A549 (cell line): ENCODE results near the gene NCEH1. TPM values are rescaled to one million over a fixed set of nuclear protein-coding genes. Genes with fewer than 3 reads are reported as not detected.

Source experiments
- ATAC-seq, 2 experiments: fragments of 200-7000 bp in 1 of 2; fragments of >200 bp in 1 of 2; cut with Nextera tagmentation in 1 of 2; cut with Tn5 transposase in 1 of 2; 3 replicates each; pipeline versions ENCODE4 v1.8.0 to v1.9.1; 2018 to 2020; ENCODE audit warnings: mild to moderate bottlenecking in 1 of 2, moderate library complexity in 1 of 2
- CTCF ChIA-PET: fragments of 300-600 bp; sonication (Branson Sonifier 250); formaldehyde crosslinking; extraction: SDS; loops from one replicate; lab custom pipeline; 2021; ENCODE audit warnings: antibody characterized with exemption, inconsistent platforms; lab: Yijun Ruan, JAX
- POLR2A ChIA-PET: fragments of 350-600 bp; formaldehyde crosslinking; extraction: SDS; loops from one replicate; lab custom pipeline; 2021; ENCODE audit warnings: antibody characterized with exemption, inconsistent platforms; lab: Yijun Ruan, JAX
- DNase-seq, 2 experiments: peaks; one replicate each; pipeline versions ENCODE4 v3.0.0 to v3.0.0-alpha.2; 2011 to 2016; ENCODE audit warnings: low read depth in 1 of 2, low spot score in 1 of 2
- FAIRE-seq: peaks from 2 replicates; lab custom pipeline; 2011; peaks lifted over from hg19 to GRCh38; lab: Jason Lieb, UNC
- H3K27ac ChIP-seq, 2 experiments: fragments of >200 bp; sonication (Bioruptor Twin); formaldehyde crosslinking; 3 replicates each; pipeline ENCODE4 v1.5.1; 2016 to 2017
- H3K4me1 ChIP-seq: fragments of >200 bp; sonication (Bioruptor Twin); formaldehyde crosslinking; 3 replicates; pipeline ENCODE4 v1.6.1; 2016
- H3K4me2 ChIP-seq: fragments of >200 bp; sonication (Bioruptor Twin); formaldehyde crosslinking; 3 replicates; pipeline ENCODE4 v1.6.1; 2016
- H3K4me3 ChIP-seq: fragments of >200 bp; sonication (Bioruptor Twin); formaldehyde crosslinking; 3 replicates; pipeline ENCODE4 v1.5.1; 2016
- H3K9me3 ChIP-seq: fragments of >200 bp; sonication (Bioruptor Twin); formaldehyde crosslinking; 3 replicates; pipeline ENCODE4 v1.6.1; 2016
- BHLHE40 ChIP-seq: IDR thresholded peaks from 2 replicates; pipeline ENCODE4 v1.6.1; 2012; ENCODE audit warnings: low read depth, low read length, inconsistent platforms
- CHD4 ChIP-seq: fragments of 200-600 bp; sonication (generic); IDR thresholded peaks from 2 replicates; pipeline ENCODE4 v1.6.1; 2016; ENCODE audit warnings: antibody characterized with exemption, mild to moderate bottlenecking, borderline replicate concordance
- FOXS1 ChIP-seq: fragments of 250-450 bp; sonication (Bioruptor Pico); IDR thresholded peaks from 2 replicates; pipeline ENCODE4 v1.5.0; 2020; ENCODE audit warnings: mild to moderate bottlenecking, moderate library complexity
- HDAC2 ChIP-seq: fragments of 200-600 bp; sonication (generic); IDR thresholded peaks from 2 replicates; pipeline ENCODE4 v1.6.1; 2016
- HOXB13 ChIP-seq: fragments of 250-450 bp; sonication (Bioruptor Pico); IDR thresholded peaks from 2 replicates; pipeline ENCODE4 v1.5.0; 2020; ENCODE audit warnings: low read depth, mild to moderate bottlenecking, moderate library complexity
- JUNB ChIP-seq: fragments of >200 bp; sonication (Bioruptor Twin); formaldehyde crosslinking; IDR thresholded peaks from 2 replicates; pipeline ENCODE4 v1.6.1; 2016
- KDM1A ChIP-seq: fragments of 200-600 bp; sonication (generic); IDR thresholded peaks from 2 replicates; pipeline ENCODE4 v1.6.1; 2016; ENCODE audit warnings: low read depth, mild to moderate bottlenecking
- NFE2L2 ChIP-seq: fragments of 150-350 bp; conservative IDR thresholded peaks from 2 replicates; pipeline ENCODE4 v1.6.1; 2014; ENCODE audit warnings: low read length
- NPAS2 ChIP-seq: fragments of 250-450 bp; sonication (Bioruptor Pico); IDR thresholded peaks from 2 replicates; pipeline ENCODE4 v1.8.0; 2022; ENCODE audit warnings: mild to moderate bottlenecking, moderate library complexity, borderline replicate concordance
- POLR2A ChIP-seq: IDR thresholded peaks from 2 replicates; pipeline ENCODE4 v1.6.1; 2012; ENCODE audit warnings: mild to moderate bottlenecking, low read length
- POLR2AphosphoS2 ChIP-seq: conservative IDR thresholded peaks from 2 replicates; pipeline ENCODE4 v1.6.1; 2012; ENCODE audit warnings: low read length, improper control_type of control experiment, inconsistent platforms
- RAD21 ChIP-seq, 2 experiments: fragments of >200 bp in 1 of 2; sonication (Bioruptor Twin) in 1 of 2; formaldehyde crosslinking in 1 of 2; IDR thresholded peaks in 1 of 2; conservative IDR thresholded peaks in 1 of 2; 2 replicates in 1 of 2; 3 replicates in 1 of 2; pipeline ENCODE4 v1.6.1; 2012 to 2018; ENCODE audit warnings: inconsistent platforms in 1 of 2
- RCOR1 ChIP-seq: fragments of 150-350 bp; IDR thresholded peaks from 2 replicates; pipeline ENCODE4 v1.6.1; 2014; ENCODE audit warnings: antibody characterized with exemption, low read length, low read depth
- RNF2 ChIP-seq: fragments of 200-600 bp; sonication (generic); IDR thresholded peaks from 2 replicates; pipeline ENCODE4 v1.6.1; 2016; ENCODE audit warnings: low read depth, mild to moderate bottlenecking, antibody characterized with exemption, moderate library complexity, borderline replicate concordance
- TFCP2L1 ChIP-seq: fragments of 250-450 bp; sonication (Bioruptor Pico); IDR thresholded peaks from 2 replicates; pipeline ENCODE4 v1.5.0; 2021; ENCODE audit warnings: mild to moderate bottlenecking
- ZFP36 ChIP-seq: fragments of 450-650 bp; IDR thresholded peaks from 2 replicates; pipeline ENCODE4 v1.6.1; 2014; ENCODE audit warnings: borderline replicate concordance; ENCODE audit not compliant: partially characterized antibody
- ZSCAN20 ChIP-seq: fragments of 250-450 bp; sonication (Bioruptor Pico); IDR thresholded peaks from 2 replicates; pipeline ENCODE4 v1.8.0; 2022; ENCODE audit warnings: mild to moderate bottlenecking, moderate library complexity
- WGBS: methylation state at CpG from one replicate; pipeline ENCODE4 v1.1.6; 2017; ENCODE audit errors: missing lambda C conversion rate; 5-methylcytosine and 5-hydroxymethylcytosine counted together
- polyA plus RNA-seq, 4 experiments: library from polyadenylated mRNA; depleted of rRNA in 3 of 4; stranded (reverse); fragments of >200 nt; fragmentation: RNase III in 1 of 4; extraction: RNeasy Plus Mini Kit Qiagen cat#74134 plus additional on column Dnase treatment in 1 of 4; gene quantifications; 2 replicates in 3 of 4; 3 replicates in 1 of 4; pipeline ENCODE4 v1.2.3, GENCODE V29; 2011 to 2017
- TF ChIP-seq, protein P1 (sequence below): fragments of >200 bp; sonication (Bioruptor Twin); formaldehyde crosslinking; IDR thresholded peaks from 3 replicates; pipeline ENCODE4 v1.5.1; 2016
- TF ChIP-seq, protein P2 (sequence below): fragments of >200 bp; sonication (Bioruptor Twin); formaldehyde crosslinking; IDR thresholded peaks from 3 replicates; pipeline ENCODE4 v1.6.1; 2016
- TF ChIP-seq, protein P3 (sequence below): fragments of 450-650 bp; IDR thresholded peaks from 2 replicates; pipeline ENCODE4 v1.6.1; 2014; ENCODE audit warnings: antibody characterized with exemption
- TF ChIP-seq, protein P4 (sequence below): IDR thresholded peaks from 2 replicates; pipeline ENCODE4 v1.6.1; 2012
- TF ChIP-seq, protein P5 (sequence below): IDR thresholded peaks from 2 replicates; pipeline ENCODE4 v1.6.1; 2012

NCEH1 gene
- polyA plus RNA-seq, 2 of the 4 experiments (the other 2 are of a cell fraction), result 21.4 to 33.2 TPM

DNA sequence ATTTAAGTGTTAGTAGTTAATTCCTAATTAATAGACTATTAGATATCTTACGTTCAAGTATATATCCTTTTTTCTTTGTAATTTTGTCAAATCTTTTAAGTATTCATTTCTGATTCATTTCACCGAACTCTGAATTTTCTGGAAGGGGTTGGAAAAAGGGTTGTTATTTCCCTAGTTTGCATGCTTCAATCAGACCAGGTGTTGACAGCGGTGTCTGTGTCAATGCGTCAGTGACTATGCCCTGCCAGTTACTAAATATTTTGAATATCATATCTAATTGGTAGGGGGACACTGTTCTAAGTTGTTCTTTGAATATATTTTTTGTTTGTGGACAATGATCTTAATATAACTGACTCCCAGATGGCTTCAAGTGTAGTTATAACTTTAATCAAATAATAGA is 124.9 kb downstream of the NCEH1 start:
- 90% methylated on average over 4 of the region's 4 CpGs for WGBS
- Histone ChIP-seq H3K4me1 (no peaks in the 10 kb centered on the region; the same call in 2 of the 3 replicates), H3K4me3 (no peak overlapping the region), H3K4me2 (peak overlapping the region; percentile 34; the same call in 1 of the 3 replicates), H3K27ac (no peak overlapping the region), H3K9me3 (no peaks in the 10 kb centered on the region)
- ATAC-seq (no peak), FAIRE-seq (no peak), DNase-seq (no peak)
- TF ChIP-seq, protein P1, sequence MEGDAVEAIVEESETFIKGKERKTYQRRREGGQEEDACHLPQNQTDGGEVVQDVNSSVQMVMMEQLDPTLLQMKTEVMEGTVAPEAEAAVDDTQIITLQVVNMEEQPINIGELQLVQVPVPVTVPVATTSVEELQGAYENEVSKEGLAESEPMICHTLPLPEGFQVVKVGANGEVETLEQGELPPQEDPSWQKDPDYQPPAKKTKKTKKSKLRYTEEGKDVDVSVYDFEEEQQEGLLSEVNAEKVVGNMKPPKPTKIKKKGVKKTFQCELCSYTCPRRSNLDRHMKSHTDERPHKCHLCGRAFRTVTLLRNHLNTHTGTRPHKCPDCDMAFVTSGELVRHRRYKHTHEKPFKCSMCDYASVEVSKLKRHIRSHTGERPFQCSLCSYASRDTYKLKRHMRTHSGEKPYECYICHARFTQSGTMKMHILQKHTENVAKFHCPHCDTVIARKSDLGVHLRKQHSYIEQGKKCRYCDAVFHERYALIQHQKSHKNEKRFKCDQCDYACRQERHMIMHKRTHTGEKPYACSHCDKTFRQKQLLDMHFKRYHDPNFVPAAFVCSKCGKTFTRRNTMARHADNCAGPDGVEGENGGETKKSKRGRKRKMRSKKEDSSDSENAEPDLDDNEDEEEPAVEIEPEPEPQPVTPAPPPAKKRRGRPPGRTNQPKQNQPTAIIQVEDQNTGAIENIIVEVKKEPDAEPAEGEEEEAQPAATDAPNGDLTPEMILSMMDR, result no peak
- TF ChIP-seq JUNB (no peak), NFE2L2 (no peak), BHLHE40 (no peak), KDM1A (no peak), CHD4 (no peak), HDAC2 (no peak), RCOR1 (no peak), RNF2 (no peak), HOXB13 (no peak), ZSCAN20 (CRISPR knock-in tag) (no peak), TFCP2L1 (CRISPR knock-in tag) (no peak), NPAS2 (CRISPR knock-in tag) (no peak), RAD21 (conservative IDR thresholded peaks at IDR 0.05 in 1 of 2, IDR thresholded peaks at IDR 0.05 in 1 of 2) (no peak), POLR2A (no peak)
- TF ChIP-seq, protein P2, sequence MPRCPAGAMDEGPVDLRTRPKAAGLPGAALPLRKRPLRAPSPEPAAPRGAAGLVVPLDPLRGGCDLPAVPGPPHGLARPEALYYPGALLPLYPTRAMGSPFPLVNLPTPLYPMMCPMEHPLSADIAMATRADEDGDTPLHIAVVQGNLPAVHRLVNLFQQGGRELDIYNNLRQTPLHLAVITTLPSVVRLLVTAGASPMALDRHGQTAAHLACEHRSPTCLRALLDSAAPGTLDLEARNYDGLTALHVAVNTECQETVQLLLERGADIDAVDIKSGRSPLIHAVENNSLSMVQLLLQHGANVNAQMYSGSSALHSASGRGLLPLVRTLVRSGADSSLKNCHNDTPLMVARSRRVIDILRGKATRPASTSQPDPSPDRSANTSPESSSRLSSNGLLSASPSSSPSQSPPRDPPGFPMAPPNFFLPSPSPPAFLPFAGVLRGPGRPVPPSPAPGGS, result no peak
- TF ChIP-seq, protein P3, sequence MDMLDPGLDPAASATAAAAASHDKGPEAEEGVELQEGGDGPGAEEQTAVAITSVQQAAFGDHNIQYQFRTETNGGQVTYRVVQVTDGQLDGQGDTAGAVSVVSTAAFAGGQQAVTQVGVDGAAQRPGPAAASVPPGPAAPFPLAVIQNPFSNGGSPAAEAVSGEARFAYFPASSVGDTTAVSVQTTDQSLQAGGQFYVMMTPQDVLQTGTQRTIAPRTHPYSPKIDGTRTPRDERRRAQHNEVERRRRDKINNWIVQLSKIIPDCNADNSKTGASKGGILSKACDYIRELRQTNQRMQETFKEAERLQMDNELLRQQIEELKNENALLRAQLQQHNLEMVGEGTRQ, result no peak
- TF ChIP-seq, protein P4, sequence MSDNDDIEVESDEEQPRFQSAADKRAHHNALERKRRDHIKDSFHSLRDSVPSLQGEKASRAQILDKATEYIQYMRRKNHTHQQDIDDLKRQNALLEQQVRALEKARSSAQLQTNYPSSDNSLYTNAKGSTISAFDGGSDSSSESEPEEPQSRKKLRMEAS, result no peak
- TF ChIP-seq, protein P5, sequence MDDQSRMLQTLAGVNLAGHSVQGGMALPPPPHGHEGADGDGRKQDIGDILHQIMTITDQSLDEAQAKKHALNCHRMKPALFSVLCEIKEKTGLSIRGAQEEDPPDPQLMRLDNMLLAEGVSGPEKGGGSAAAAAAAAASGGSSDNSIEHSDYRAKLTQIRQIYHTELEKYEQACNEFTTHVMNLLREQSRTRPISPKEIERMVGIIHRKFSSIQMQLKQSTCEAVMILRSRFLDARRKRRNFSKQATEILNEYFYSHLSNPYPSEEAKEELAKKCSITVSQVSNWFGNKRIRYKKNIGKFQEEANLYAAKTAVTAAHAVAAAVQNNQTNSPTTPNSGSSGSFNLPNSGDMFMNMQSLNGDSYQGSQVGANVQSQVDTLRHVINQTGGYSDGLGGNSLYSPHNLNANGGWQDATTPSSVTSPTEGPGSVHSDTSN, result no peak
- ChIA-PET POLR2A (no interaction called here), CTCF (no interaction called here)

DNA sequence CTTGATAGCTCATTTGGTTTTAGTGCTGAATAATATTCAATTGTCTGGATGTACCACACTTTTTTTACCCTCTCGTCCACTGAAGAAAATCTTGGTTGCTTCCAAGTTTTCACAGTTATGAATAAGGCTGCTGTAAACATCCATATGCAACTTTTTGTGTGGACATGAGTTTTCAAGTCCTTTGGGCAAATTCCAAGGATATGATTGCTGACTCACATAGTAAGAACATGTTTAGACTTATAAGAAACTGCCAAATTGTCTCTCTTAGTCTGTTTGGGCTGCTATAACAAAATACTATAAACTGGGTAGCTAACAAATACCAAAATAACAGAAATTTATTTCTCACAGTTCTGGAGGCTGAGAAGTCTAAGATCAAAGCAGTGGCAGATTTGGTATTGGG is 128.2 kb downstream of the NCEH1 start:
- no peaks in the 10 kb centered on the region; the same call in 2 of the 3 replicates for H3K4me1 ChIP-seq
- FAIRE-seq (no peak), DNase-seq (no peak), ATAC-seq (no peak)
- 65% methylated on average over 1 of the region's 1 CpG for WGBS
- no peak for TF ChIP-seq ZFP36
- no peak for TF ChIP-seq KDM1A
- no peak for TF ChIP-seq FOXS1 (CRISPR knock-in tag)
- no peak for TF ChIP-seq POLR2AphosphoS2
- no peak overlapping the region for H3K27ac ChIP-seq
- no peak overlapping the region for H3K4me2 ChIP-seq
- no peak overlapping the region for H3K4me3 ChIP-seq
- CTCF ChIA-PET, result interaction anchor here (0.8 to 1.3 kb wide), 2 partner anchors 13 to 41 kb away, joined by 3 read pairs; no protein-coding TSS in a partner anchor
- POLR2A ChIA-PET, result no interaction called here
- H3K9me3 ChIP-seq, result no peaks in the 10 kb centered on the region
